H1 (cell line): ENCODE data around the gene CLEC1A. TPM values are rescaled to one million over a fixed set of nuclear protein-coding genes. Genes with fewer than 3 reads are reported as not detected.

Experiments
- CTCF ChIA-PET: fragments of 300-600 bp; sonication (Branson Sonifier 250); formaldehyde crosslinking; loops from one replicate; lab custom pipeline; 2021; ENCODE audit not compliant: partially characterized antibody; lab: Charles Lee
- POLR2A ChIA-PET: fragments of 300-600 bp; sonication (Branson Sonifier 250); formaldehyde crosslinking; loops from one replicate; lab custom pipeline; 2021; ENCODE audit warnings: inconsistent platforms; ENCODE audit not compliant: partially characterized antibody; lab: Charles Lee
- DNase-seq, 2 experiments: peaks; one replicate each; pipeline versions ENCODE4 v3.0.0 to v3.0.0-alpha.2; 2010 to 2022; ENCODE audit warnings: low spot score in 2 of 2, low read depth in 1 of 2, mixed read lengths in 1 of 2
- FAIRE-seq: peaks from 2 replicates; lab custom pipeline; 2011; peaks lifted over from hg19 to GRCh38; lab: Jason Lieb, UNC
- H2AFZ ChIP-seq: 2 replicates; pipeline ENCODE4 v1.8.1; 2012; ENCODE audit warnings: low read length, inconsistent platforms
- H2AK5ac ChIP-seq: 2 replicates; pipeline ENCODE4 v1.6.1; 2013; ENCODE audit warnings: low read depth, low read length
- H2BK120ac ChIP-seq: replicated peaks from 2 replicates; pipeline ENCODE3; 2013; ENCODE audit warnings: low read depth, low read length, inconsistent platforms
- H2BK12ac ChIP-seq: 2 replicates; pipeline ENCODE4 v1.6.1; 2013; ENCODE audit warnings: low read depth, low read length
- H2BK15ac ChIP-seq: 2 replicates; pipeline ENCODE4 v1.6.1; 2013; ENCODE audit warnings: low read length
- H2BK20ac ChIP-seq: 2 replicates; pipeline ENCODE4 v1.6.1; 2013; ENCODE audit warnings: low read length
- H2BK5ac ChIP-seq: 2 replicates; pipeline ENCODE4 v1.6.1; 2013; ENCODE audit warnings: low read depth, low read length
- H3K14ac ChIP-seq: 2 replicates; pipeline ENCODE4 v1.6.1; 2013; ENCODE audit warnings: inconsistent platforms; ENCODE audit not compliant: insufficient read length
- H3K18ac ChIP-seq: 2 replicates; pipeline ENCODE4 v1.6.1; 2013; ENCODE audit warnings: low read length; ENCODE audit errors: extremely low read depth
- H3K23ac ChIP-seq: 2 replicates; pipeline ENCODE4 v1.6.1; 2013; ENCODE audit warnings: inconsistent platforms; ENCODE audit not compliant: insufficient read length
- H3K23me2 ChIP-seq: 2 replicates; pipeline ENCODE4 v1.6.1; 2013; ENCODE audit warnings: low read depth, low read length
- H3K27ac ChIP-seq: 2 replicates; pipeline ENCODE4 v1.6.1; 2011; ENCODE audit warnings: low read depth, low read length, inconsistent platforms
- H3K27me3 ChIP-seq, 4 experiments: replicated peaks in 1 of 4; 1 replicate in 1 of 4; 2 replicates in 3 of 4; pipeline versions ENCODE4 v1.6.1 to v1.8.1; 2011 to 2013; ENCODE audit warnings: low read length in 3 of 4, mild to moderate bottlenecking in 3 of 4, inconsistent platforms in 2 of 4, mixed read lengths in 2 of 4, moderate library complexity in 1 of 4; ENCODE audit not compliant: control insufficient read depth in 3 of 4, insufficient read depth in 3 of 4; ENCODE audit errors: extremely low read depth in 1 of 4
- H3K36me3 ChIP-seq, 4 experiments: 2 replicates each; pipeline versions ENCODE4 v1.6.1 to v1.8.1; 2011 to 2013; ENCODE audit warnings: mild to moderate bottlenecking in 4 of 4, low read length in 3 of 4, moderate library complexity in 2 of 4, control low read depth in 1 of 4, inconsistent platforms in 1 of 4; ENCODE audit not compliant: insufficient read depth in 4 of 4, control insufficient read depth in 2 of 4
- H3K4ac ChIP-seq: replicated peaks from 2 replicates; pipeline ENCODE3; 2013; ENCODE audit warnings: low read length, low read depth, mixed read lengths, inconsistent platforms; ENCODE audit not compliant: insufficient read length
- H3K4me1 ChIP-seq, 4 experiments: replicated peaks in 1 of 4; 1 replicate in 1 of 4; 2 replicates in 3 of 4; pipeline versions ENCODE4 v1.6.1 to v1.8.1; 2011 to 2013; ENCODE audit warnings: low read length in 3 of 4, inconsistent platforms in 2 of 4, mixed read lengths in 1 of 4; ENCODE audit not compliant: insufficient read depth in 4 of 4, control insufficient read depth in 3 of 4
- H3K4me2 ChIP-seq, 2 experiments: 2 replicates each; pipeline versions ENCODE4 v1.6.1 to v1.8.1; 2011 to 2013; ENCODE audit warnings: low read depth in 2 of 2, low read length in 2 of 2, control low read depth in 1 of 2, inconsistent platforms in 1 of 2, mild to moderate bottlenecking in 1 of 2; ENCODE audit not compliant: insufficient read depth in 1 of 2
- H3K4me3 ChIP-seq, 4 experiments: fragments of 200-600, 300-600 bp in 1 of 4; sonication (generic), shearing (Covaris generic), sonication (Bioruptor Twin) in 1 of 4; 2 replicates each; pipeline versions ENCODE4 v1.5.1 to v1.8.1; 2011 to 2016; ENCODE audit warnings: low read length in 4 of 4, low read depth in 3 of 4, control low read depth in 2 of 4, inconsistent platforms in 2 of 4, mild to moderate bottlenecking in 2 of 4, mixed read lengths in 1 of 4, moderate library complexity in 1 of 4; ENCODE audit not compliant: insufficient read depth in 2 of 4; ENCODE audit errors: extremely low read depth in 1 of 4
- H3K56ac ChIP-seq: replicated peaks from 2 replicates; pipeline ENCODE3; 2013; ENCODE audit warnings: low read depth, mild to moderate bottlenecking, mixed read lengths, low read length, inconsistent platforms; ENCODE audit not compliant: insufficient read length
- H3K79me1 ChIP-seq: 2 replicates; pipeline ENCODE4 v1.6.1; 2013; ENCODE audit warnings: low read depth, low read length, control low read depth
- H3K79me2 ChIP-seq, 2 experiments: 2 replicates each; pipeline versions ENCODE4 v1.6.1 to v1.8.1; 2012 to 2013; ENCODE audit warnings: low read length in 2 of 2, mild to moderate bottlenecking in 2 of 2, inconsistent platforms in 1 of 2; ENCODE audit not compliant: insufficient read depth in 2 of 2, control insufficient read depth in 1 of 2
- H3K9ac ChIP-seq, 4 experiments: replicated peaks in 1 of 4; 1 replicate in 1 of 4; 2 replicates in 3 of 4; pipeline versions ENCODE4 v1.6.1 to v1.8.1; 2011 to 2013; ENCODE audit warnings: low read depth in 3 of 4, low read length in 3 of 4, control low read depth in 2 of 4, mild to moderate bottlenecking in 2 of 4, moderate library complexity in 2 of 4, inconsistent platforms in 1 of 4; ENCODE audit errors: extremely low read depth in 1 of 4
- H3K9me3 ChIP-seq, 2 experiments: 2 replicates each; pipeline versions ENCODE4 v1.6.1 to v1.8.1; 2012 to 2013; ENCODE audit warnings: mild to moderate bottlenecking in 2 of 2, moderate library complexity in 2 of 2, control low read depth in 1 of 2, inconsistent platforms in 1 of 2, low read depth in 1 of 2, low read length in 1 of 2, mixed read lengths in 1 of 2; ENCODE audit not compliant: insufficient read depth in 2 of 2
- H4K20me1 ChIP-seq, 2 experiments: replicated peaks in 1 of 2; 2 replicates each; pipeline versions ENCODE3 to v1.8.1; 2011 to 2013; ENCODE audit warnings: inconsistent platforms in 2 of 2, low read length in 2 of 2, mild to moderate bottlenecking in 1 of 2; ENCODE audit not compliant: insufficient read depth in 2 of 2, control insufficient read depth in 1 of 2
- H4K5ac ChIP-seq: 2 replicates; pipeline ENCODE4 v1.6.1; 2013; ENCODE audit warnings: low read length, low read depth, mixed read lengths, inconsistent platforms; ENCODE audit not compliant: insufficient read length
- H4K8ac ChIP-seq: 2 replicates; pipeline ENCODE4 v1.8.0; 2013; ENCODE audit warnings: mild to moderate bottlenecking, moderate library complexity, low read length, inconsistent platforms; ENCODE audit not compliant: insufficient read depth; ENCODE audit errors: extremely low read depth
- H4K91ac ChIP-seq: replicated peaks from 2 replicates; pipeline ENCODE3; 2013; ENCODE audit warnings: low read length, mixed read lengths, inconsistent platforms; ENCODE audit not compliant: insufficient read length
- BCL11A ChIP-seq, 2 experiments: IDR thresholded peaks; one replicate each; pipeline ENCODE4 v1.6.1; 2011; ENCODE audit warnings: low read depth in 2 of 2, low read length in 2 of 2, mild to moderate bottlenecking in 2 of 2
- BRCA1 ChIP-seq: IDR thresholded peaks from 2 replicates; pipeline ENCODE4 v1.6.1; 2012; ENCODE audit warnings: low read depth, low read length, improper control_type of control experiment
- CEBPB ChIP-seq: IDR thresholded peaks from 2 replicates; pipeline ENCODE4 v1.6.1; 2012; ENCODE audit warnings: low read depth, low read length
- CHD1 ChIP-seq: IDR thresholded peaks from 2 replicates; pipeline ENCODE4 v1.6.1; 2012; ENCODE audit warnings: low read depth, low read length, improper control_type of control experiment
- CHD2 ChIP-seq: IDR thresholded peaks from 2 replicates; pipeline ENCODE4 v1.6.1; 2012; ENCODE audit warnings: low read length, improper control_type of control experiment
- CTBP2 ChIP-seq: IDR thresholded peaks from 2 replicates; pipeline ENCODE4 v1.7.0; 2011; ENCODE audit warnings: borderline replicate concordance, mild to moderate bottlenecking, moderate library complexity, mixed read lengths, low read length; ENCODE audit not compliant: insufficient read depth, insufficient read length
- POU5F1 ChIP-seq: IDR thresholded peaks from 2 replicates; pipeline ENCODE4 v1.6.1; 2011; ENCODE audit warnings: low read depth, mild to moderate bottlenecking, low read length, moderate library complexity
- SIN3A ChIP-seq, 2 experiments: IDR thresholded peaks in 1 of 2; conservative IDR thresholded peaks in 1 of 2; 2 replicates each; pipeline ENCODE4 v1.6.1; 2011 to 2012; ENCODE audit warnings: low read length in 2 of 2, improper control_type of control experiment in 1 of 2, low read depth in 1 of 2, mild to moderate bottlenecking in 1 of 2
- SIRT6 ChIP-seq: IDR thresholded peaks from one replicate; pipeline ENCODE4 v1.7.1; 2012; ENCODE audit warnings: low read length, inconsistent platforms
- ZNF274 ChIP-seq: IDR thresholded peaks from 2 replicates; pipeline ENCODE4 v1.7.0; 2012; ENCODE audit warnings: low read length, borderline replicate concordance; ENCODE audit errors: extremely low read depth
- WGBS, 2 experiments: shearing (Covaris generic) in 1 of 2; methylation state at CpG; one replicate each; pipeline versions ENCODE4 v1.1.6 to v1.1.7; 2013 to 2015; ENCODE audit warnings: low lambda C conversion rate in 2 of 2, mixed read lengths in 2 of 2, inconsistent platforms in 1 of 2, low coverage in 1 of 2, missing lambda C conversion rate in 1 of 2; ENCODE audit not compliant: insufficient replicate concordance in 2 of 2, insufficient coverage in 1 of 2, insufficient read length in 1 of 2; ENCODE audit errors: extremely low coverage in 1 of 2, missing lambda C conversion rate in 1 of 2; 5-methylcytosine and 5-hydroxymethylcytosine counted together
- polyA plus RNA-seq, 7 experiments: library from polyadenylated mRNA; depleted of rRNA in 3 of 7; stranded (reverse) in 5 of 7; unstranded in 2 of 7; fragments of >200 nt in 5 of 7; fragments of 200-250 nt in 2 of 7; gene quantifications; 1 replicate in 5 of 7; 2 replicates in 1 of 7; 4 replicates in 1 of 7; pipeline versions ENCODE4 v1.2.1 to v1.2.3, GENCODE V29; 2011 to 2013; ENCODE audit warnings: missing spikeins in 2 of 7, mixed read lengths in 2 of 7
- total RNA-seq: library from RNA; stranded (reverse); fragmentation: NEBNext Ultra II Directional; extraction: Animal tissue kit (Norgen Biotek cat#: 25700); gene quantifications from 2 replicates; pipeline ENCODE4 v1.2.1, GENCODE V29; 2021
- TF ChIP-seq, protein P1 (sequence below): IDR thresholded peaks from 2 replicates; pipeline ENCODE4 v1.6.1; 2012; ENCODE audit warnings: low read length, inconsistent platforms

Gene CLEC1A
- total and polyA plus RNA-seq, 2 of the 8 experiments (the other 6 are each of a cell fraction or from before 2014, with no cell fraction given): 0.20 TPM; not detected in 1

DNA sequence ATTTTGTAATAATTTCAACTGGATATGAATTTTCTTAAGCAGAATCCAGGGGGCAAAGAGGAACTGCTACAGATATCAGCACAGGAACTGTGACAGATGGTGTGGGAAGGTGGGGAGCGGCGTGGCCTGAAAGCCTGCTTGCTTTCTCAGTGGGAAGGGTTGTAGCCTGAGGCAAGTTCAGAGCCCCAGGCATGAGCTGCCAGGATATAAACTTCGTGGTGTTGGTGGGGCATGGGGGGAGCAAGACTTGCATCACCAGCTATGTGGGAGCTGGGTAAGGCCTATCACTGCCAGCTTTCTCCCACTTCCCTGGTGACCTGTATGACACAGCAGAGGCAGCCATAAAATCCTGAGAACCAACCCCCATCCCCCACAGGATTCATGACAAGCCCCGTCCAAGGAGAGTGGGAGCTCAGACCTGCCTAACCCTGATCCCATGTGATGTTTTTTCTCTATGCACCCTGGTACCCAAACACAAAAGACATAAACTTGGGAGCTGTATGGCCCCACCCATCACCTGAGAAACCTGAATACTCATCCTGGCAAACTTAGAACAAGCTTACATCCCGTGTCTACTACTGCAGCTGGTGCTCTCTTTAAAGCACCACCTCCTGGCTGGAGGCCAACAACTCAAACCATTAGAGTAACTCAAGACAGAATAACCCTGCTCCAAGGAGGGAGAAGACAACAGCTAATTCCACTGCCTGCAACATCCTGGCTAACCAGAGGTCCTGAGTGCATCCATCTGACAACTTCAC is 16.5 kb downstream of the CLEC1A start:
- no peak overlapping the region for H3K18ac ChIP-seq
- ChIA-PET POLR2A (no interaction called here), CTCF (interaction anchor here (0.7 to 1.8 kb wide), 5 partner anchors 33 to 338 kb away, joined by 3 to 4 read pairs (median 3); partner anchors contain the start of gene CLEC12B)
- H3K27me3 ChIP-seq: no peaks in the 10 kb centered on the region
- no peak overlapping the region for H3K4me3 ChIP-seq
- no peaks in the 10 kb centered on the region for H3K9me3 ChIP-seq
- H2BK15ac ChIP-seq: no peak overlapping the region
- no peaks in the 10 kb centered on the region for H3K36me3 ChIP-seq
- H3K9ac ChIP-seq: no peak overlapping the region
- no peaks in the 10 kb centered on the region for H3K79me2 ChIP-seq
- H3K14ac ChIP-seq: no peak overlapping the region
- H3K4me1 ChIP-seq: no peaks in the 10 kb centered on the region
- no peak overlapping the region for H3K23ac ChIP-seq
- no peak overlapping the region for H2BK5ac ChIP-seq
- no peak overlapping the region for H4K91ac ChIP-seq
- no peak overlapping the region for H3K4me2 ChIP-seq
- no peak overlapping the region for H3K4ac ChIP-seq
- 86% methylated on average over 5 of the region's 5 CpGs; no CpG with 5 or more reads in 1 of the 2 experiments for WGBS, 2 experiments
- no peak overlapping the region for H2BK12ac ChIP-seq
- no peaks in the 10 kb centered on the region for H4K20me1 ChIP-seq
- no peak overlapping the region for H2AK5ac ChIP-seq
- DNase-seq (no peak), FAIRE-seq (no peak)
- H3K79me1 ChIP-seq: no peaks in the 10 kb centered on the region
- H2BK20ac ChIP-seq: no peak overlapping the region
- H3K23me2 ChIP-seq: no peaks in the 10 kb centered on the region
- H3K27ac ChIP-seq: no peak overlapping the region
- no peak overlapping the region for H4K5ac ChIP-seq
- no peak overlapping the region for H4K8ac ChIP-seq
- no peak overlapping the region for H3K56ac ChIP-seq
- no peak overlapping the region for H2AFZ ChIP-seq
- H2BK120ac ChIP-seq: no peak overlapping the region
- TF ChIP-seq SIN3A (conservative IDR thresholded peaks at IDR 0.05 in 1 of 2, IDR thresholded peaks at IDR 0.05 in 1 of 2; ENCODE audit: low read depth in 1 of 2, low read length in 2 of 2) (no peak), BCL11A (IDR thresholded peaks at IDR 0.05; ENCODE audit: low read depth in 2 of 2, low read length in 2 of 2) (no peak), ZNF274 (no peak), CEBPB (no peak), CTBP2 (no peak), POU5F1 (no peak), SIRT6 (no peak), CHD1 (no peak), CHD2 (no peak), BRCA1 (no peak)
- TF ChIP-seq, protein P1, sequence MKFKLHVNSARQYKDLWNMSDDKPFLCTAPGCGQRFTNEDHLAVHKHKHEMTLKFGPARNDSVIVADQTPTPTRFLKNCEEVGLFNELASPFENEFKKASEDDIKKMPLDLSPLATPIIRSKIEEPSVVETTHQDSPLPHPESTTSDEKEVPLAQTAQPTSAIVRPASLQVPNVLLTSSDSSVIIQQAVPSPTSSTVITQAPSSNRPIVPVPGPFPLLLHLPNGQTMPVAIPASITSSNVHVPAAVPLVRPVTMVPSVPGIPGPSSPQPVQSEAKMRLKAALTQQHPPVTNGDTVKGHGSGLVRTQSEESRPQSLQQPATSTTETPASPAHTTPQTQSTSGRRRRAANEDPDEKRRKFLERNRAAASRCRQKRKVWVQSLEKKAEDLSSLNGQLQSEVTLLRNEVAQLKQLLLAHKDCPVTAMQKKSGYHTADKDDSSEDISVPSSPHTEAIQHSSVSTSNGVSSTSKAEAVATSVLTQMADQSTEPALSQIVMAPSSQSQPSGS: no peak
